ENCODE results near the gene MIEF1.

The MIEF1 gene

GRCh38 chr22:39528080-39528661 lies 26.1 kb downstream of the MIEF1 start:
- no peak overlapping the region for H3K4me3 ChIP-seq (ENCODE audit: low read depth, low read length)

DNA sequence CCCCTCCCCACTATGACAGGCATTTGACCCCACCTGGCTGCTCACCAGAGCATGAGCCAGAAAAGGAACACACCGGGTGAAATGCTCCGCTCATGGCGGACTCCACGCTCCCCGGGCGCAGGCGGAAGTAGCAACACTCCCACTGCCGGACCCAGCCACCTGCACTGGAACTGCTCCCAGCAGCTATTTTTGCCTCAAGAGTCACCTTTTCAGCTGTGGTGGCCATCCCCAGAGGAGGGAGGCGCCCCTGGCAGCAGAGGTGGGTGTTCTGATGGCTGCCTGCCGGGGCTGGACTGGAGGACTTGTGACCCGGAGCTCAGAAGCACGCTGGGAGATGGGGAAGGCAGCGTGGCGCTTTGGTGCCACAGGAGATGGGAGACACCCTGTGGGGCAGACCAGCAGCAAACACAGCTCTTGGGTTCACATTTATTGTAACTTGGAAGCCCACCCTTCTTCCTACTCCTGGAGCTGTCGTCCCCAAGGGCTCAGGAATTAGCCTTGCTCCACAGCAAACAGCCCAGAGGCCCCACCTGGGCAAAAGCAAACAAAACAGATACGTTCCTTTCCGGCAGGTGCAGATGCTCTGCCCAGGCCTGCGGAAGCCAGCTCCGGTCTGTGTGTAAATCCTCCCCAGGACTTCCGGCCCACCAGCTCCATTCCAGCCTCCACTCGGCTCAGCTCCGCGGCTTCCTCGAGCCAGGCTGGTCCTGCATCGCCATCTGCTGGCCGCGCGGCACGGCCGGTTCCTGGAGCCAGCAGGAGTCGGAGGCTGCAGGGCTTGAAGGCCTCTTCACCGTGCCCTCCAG lies 26.8 kb downstream of the MIEF1 start:
- no peak overlapping the region for H3K4me3 ChIP-seq (ENCODE audit: low read depth, low read length)

- H3K4me3 ChIP-seq (ENCODE audit: low read depth, low read length): no peak overlapping the region
These were observed 27.4 kb downstream of the MIEF1 start for GRCh38 chr22:39529487-39529851.

DNA sequence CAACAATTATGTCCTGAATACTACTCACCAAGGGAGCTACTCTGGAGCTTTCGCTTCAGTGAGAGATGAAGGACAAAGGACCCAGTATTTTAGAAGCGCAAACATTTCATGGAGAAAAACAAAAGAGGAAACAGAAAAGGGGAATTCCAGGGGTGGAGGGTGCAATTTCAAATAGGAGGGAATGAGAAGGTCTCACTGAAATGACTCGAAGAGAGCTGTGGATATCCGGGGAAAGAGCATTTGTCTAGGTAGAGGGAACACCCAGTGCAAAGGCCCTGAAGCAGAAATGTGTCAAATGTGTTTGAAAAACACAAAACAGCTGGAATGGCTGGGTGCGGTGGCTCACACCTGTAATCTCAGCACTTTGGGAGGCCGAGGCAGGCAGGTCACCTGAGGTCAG lies 28.0 kb downstream of the MIEF1 start:
- H3K4me3 ChIP-seq (ENCODE audit: low read depth, low read length): no peak overlapping the region

DNA sequence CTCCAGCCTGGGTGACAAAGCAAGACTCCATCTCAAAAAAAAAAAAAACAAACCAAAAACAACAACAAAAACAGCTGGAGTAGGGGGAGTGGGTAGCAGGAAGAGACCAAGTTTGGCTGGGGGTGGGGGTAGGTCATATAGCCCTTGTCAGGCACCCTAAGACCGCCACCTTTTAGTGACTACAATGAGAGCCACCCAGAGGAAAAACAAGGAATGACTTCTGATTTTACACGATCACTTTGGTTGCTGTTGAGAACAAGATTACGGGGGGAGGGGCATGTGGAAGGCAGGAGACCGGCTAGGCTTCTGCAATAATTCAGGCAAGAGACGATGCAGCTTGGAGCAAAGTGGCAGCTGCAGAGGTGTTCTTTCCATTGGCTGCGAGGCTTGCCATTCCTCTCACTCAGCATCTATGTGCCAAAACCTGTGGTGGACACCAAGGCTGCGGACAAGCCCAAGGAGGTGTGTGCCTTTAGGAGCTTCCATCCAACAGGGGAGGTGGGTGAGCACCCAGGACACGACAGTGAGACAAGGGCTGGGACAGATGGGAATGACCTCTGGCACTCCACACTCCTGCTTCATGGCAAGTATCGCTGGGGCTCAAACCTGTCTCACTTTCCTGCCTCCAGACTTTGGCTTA lies 28.7 kb downstream of the MIEF1 start:
- H3K4me3 ChIP-seq (ENCODE audit: low read depth, low read length): no peak overlapping the region

- H3K4me3 ChIP-seq (ENCODE audit: low read depth, low read length): peak within 1 kb of the TSS; percentile 89
These were observed 30.4 kb downstream of the MIEF1 start, which contains the start of gene RPS19BP1 for GRCh38 chr22:39532215-39533073. Gene RPS19BP1 (minus strand): TSS chr22:39532748. CDS start chr22:39532738, 10 bp downstream.

- H3K4me3 ChIP-seq (ENCODE audit: low read depth, low read length): no peak overlapping the region
These were observed 32.0 kb downstream of the MIEF1 start for GRCh38 chr22:39534092-39534506.

DNA sequence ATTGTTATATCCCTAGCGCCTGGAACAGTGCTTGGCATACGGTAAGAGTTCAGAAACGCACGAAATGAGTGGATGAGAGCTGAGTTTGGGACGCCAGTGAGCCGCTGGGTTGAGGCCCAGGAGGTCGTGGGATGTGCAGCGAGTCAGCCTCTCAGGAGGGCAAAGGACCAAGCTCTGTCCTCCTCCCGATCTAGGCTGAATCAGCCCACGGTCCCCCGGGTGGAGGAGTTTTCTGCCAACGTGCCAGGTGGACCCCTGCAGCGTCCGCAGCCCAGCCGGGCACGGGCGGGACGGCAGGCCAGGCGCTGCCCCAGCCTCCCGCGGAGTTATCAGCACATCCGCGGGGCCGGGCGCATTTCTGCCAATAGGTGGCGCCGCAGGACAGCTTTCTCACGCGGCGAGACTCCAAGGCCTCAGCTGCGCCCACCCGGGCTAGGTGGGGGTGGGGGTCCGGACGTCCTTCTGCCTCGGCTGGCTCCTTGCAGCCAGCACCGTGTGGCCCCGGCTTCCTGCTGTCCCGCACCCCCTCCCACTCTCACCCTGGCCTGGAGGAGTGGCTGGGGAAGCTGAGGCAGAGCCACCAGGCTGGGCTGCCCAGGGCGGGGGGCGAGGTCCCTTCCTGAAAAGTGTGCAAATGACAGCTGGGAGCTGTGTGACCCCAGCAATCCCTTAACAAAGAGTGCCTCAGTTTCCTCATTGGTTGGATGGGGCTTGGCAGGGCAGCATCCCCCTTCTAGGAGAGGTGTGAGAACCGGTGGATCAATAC lies 32.7 kb downstream of the MIEF1 start:
- H3K4me3 ChIP-seq (ENCODE audit: low read depth, low read length): no peak overlapping the region

GRCh38 chr22:39535357-39535725 lies 33.3 kb downstream of the MIEF1 start:
- H3K4me3 ChIP-seq (ENCODE audit: low read depth, low read length): no peak overlapping the region

GRCh38 chr22:39535831-39536449 lies 33.9 kb downstream of the MIEF1 start:
- H3K4me3 ChIP-seq (ENCODE audit: low read depth, low read length): no peak overlapping the region

GRCh38 chr22:39536711-39537110 lies 34.6 kb downstream of the MIEF1 start:
- H3K4me3 ChIP-seq (ENCODE audit: low read depth, low read length): no peak overlapping the region

DNA sequence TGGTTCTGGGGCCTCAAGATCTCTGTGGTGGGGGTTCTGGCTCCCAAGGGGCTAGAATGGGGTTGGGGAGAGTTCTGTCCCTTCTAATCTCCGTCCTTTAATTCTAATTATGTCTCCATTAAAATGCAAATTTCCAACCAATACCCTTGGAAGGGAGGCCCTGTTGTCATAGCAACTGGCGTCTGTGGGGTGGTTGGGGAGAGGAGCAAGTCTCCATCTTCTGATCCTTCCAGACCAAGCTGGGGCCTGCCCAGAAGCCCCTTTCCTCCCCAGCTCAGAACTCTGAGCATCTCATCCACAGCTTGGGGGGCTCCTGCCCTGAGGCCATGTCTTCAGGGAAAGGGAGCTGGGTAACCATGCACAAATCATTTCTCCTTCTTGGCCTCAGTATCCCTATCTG lies 35.9 kb downstream of the MIEF1 start:
- no peak overlapping the region for H3K4me3 ChIP-seq (ENCODE audit: low read depth, low read length)

DNA sequence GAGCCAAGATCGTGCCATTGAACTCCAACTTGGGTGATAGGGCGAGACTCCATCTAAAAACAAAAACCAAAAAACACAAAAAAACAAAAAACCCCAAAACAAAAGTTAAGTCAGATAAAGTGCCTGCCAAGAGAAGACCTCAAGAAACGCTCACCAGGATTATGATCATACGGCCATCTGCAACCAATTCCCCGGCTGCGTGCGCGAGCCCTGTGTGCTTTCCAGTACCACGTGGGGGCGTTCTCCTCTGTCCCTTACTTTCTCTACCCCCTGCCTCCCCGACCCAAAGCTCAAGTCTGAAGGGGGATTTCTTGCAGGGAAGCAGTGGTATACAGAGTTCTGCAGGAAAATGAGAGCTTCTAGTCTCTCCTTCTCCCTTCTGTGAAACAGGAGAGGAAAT lies 41.0 kb downstream of the MIEF1 start:
- H3K4me3 ChIP-seq (ENCODE audit: low read depth, low read length): no peak overlapping the region

- H3K4me3 ChIP-seq (ENCODE audit: low read depth, low read length): no peak overlapping the region
These were observed 43.6 kb downstream of the MIEF1 start for GRCh38 chr22:39545386-39546365.

- H3K4me3 ChIP-seq (ENCODE audit: low read depth, low read length): no peak overlapping the region
These were observed 44.9 kb downstream of the MIEF1 start for GRCh38 chr22:39546889-39547586.

GRCh38 chr22:39547587-39547947 lies 45.5 kb downstream of the MIEF1 start:
- no peak overlapping the region for H3K4me3 ChIP-seq (ENCODE audit: low read depth, low read length)

DNA sequence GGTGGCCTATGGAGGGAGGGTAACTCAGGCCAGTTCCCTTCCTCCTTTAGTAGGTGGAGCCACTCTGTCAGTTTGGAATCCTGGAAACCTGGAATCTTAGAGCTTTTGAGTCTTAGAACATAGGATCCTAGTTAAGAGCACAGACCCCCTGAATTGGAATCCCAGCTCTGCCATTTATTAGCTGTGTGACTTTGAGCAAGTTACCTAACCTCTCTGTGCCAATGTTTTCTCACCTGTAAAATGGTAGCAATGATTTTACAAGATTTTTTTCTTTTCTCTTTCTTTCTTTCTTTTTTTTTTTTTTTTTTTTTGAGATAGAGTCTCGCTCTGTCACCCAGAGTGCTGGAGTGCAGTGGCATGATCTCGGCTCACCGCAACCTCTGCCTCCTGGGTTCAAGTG lies 51.3 kb downstream of the MIEF1 start:
- H3K4me3 ChIP-seq (ENCODE audit: low read depth, low read length): no peak overlapping the region

DNA sequence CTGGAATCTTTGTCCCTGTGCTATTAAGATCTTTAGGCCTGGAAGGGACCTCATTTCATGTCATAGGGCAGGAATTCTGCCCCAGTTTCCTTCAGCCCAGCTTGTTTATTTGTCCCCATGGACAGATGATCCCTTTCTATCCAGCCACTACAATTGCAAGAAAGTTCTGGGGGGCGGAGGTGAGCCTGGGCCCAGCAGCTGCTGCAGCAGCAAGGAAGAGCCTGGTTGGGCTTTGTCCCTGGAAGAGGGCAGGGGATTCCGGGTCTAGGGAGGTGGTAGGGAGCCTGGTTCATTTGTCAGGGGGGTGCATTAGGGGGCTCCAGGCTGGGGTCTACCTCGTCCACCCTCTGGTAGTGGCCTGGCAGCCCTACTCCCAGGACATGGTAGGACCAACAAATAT lies 52.1 kb downstream of the MIEF1 start:
- H3K4me3 ChIP-seq (ENCODE audit: low read depth, low read length): no peak overlapping the region

All from iPS-11a (cell line).